Dermis blood vessel endothelial cell (primary cell): Measurements from ENCODE around the gene KIAA0825. TPM values are rescaled to one million over a fixed set of nuclear protein-coding genes. Genes with fewer than 3 reads are reported as not detected.

Experiments
- DNase-seq: peaks from one replicate; pipeline ENCODE4 v3.0.0; 2010
- total RNA-seq: library from RNA; depleted of rRNA; stranded (reverse); fragments of >200 nt; gene quantifications from 2 replicates; pipeline ENCODE4 v1.2.3, GENCODE V29; 2014

The KIAA0825 gene
- total RNA-seq, 1 donor from 2014 or later = 1.9 TPM

GRCh38 chr5:94501365-94501764, 117.0 kb downstream of the KIAA0825 start:
- DNase-seq = no peak

DNA sequence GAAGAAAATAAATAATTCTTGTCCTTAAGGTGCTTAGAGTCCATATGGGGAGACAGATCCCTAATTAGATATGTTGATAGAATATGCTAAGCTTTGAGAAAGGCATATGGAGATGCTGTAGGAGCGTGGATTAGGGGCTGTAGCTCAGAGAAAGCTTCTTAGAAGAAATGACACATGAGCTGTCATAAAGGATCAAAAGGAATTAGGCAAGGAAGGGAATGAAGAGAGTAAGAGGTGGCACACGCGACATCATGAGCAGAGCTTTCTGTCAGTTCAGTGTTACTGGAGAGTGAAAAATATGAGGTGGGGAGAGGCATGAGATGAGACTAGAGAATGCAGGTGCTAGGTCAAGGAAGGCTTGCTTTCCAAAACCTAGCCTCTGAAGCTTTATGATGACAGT, 118.6 kb downstream of the KIAA0825 start:
- no peak for DNase-seq

GRCh38 chr5:94498199-94498598, 120.2 kb downstream of the KIAA0825 start:
- no peak for DNase-seq

DNA sequence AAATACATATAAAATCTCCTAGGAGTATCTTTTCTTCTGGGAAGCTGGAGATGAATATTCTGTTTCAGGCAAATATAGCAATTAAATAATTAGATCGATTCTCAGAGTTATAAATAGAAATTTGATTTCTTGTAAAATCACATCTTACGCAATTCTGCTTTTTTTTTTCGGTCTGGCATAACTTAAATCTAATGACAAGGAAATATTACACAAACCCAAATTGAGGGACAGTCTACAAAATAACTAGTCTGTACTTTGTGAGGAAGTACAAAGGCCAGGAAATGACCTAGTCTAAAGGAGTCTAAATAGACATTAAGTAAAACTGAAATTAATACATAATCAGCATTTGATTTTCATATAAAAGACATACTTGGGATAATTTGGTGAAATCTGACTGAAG, 133.3 kb downstream of the KIAA0825 start:
- no peak for DNase-seq

DNA sequence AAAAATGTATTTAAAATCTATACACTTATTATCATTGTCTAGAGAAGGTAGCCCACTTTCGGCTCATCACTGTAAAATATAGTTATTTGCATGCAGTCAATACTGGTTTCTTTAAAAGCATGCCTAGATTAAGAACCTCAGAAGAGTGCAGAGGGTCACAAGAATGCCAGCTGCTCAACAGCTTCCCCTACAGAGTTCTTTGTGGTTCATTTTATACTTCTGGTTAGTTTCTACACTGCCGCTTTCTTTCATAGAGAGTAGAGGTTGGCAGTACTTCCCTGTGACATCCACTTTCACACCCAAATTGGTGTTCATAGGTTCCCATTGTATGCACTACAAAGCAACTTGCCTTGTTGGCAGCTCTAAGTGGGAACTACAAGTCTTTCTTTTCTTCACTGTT, 137.3 kb downstream of the KIAA0825 start:
- DNase-seq = no peak

GRCh38 chr5:94480486-94480885, 137.9 kb downstream of the KIAA0825 start:
- no peak for DNase-seq

- DNase-seq = no peak
Measured at GRCh38 chr5:94473936-94474335, 144.5 kb downstream of the KIAA0825 start.

GRCh38 chr5:94471521-94471920, 146.9 kb downstream of the KIAA0825 start:
- peak; percentile 18 for DNase-seq

DNA sequence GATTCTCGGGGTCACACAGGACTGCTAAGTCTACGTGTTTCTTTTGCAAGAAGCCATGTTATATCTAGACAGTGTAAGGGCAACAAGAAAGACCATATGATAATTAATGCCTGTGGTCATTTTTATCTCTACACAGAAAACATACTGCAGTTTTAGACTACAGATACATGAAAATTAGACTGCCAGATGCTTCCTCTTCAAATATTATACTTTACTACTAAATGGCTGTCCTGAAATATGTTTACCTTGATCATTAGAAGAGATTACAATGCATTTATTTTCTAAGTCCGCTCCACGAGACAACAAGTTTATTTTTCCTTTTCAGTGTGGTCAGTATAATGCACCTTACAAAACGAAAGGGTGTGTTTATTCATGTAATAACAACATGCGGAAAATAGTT, 147.6 kb downstream of the KIAA0825 start:
- no peak for DNase-seq

DNA sequence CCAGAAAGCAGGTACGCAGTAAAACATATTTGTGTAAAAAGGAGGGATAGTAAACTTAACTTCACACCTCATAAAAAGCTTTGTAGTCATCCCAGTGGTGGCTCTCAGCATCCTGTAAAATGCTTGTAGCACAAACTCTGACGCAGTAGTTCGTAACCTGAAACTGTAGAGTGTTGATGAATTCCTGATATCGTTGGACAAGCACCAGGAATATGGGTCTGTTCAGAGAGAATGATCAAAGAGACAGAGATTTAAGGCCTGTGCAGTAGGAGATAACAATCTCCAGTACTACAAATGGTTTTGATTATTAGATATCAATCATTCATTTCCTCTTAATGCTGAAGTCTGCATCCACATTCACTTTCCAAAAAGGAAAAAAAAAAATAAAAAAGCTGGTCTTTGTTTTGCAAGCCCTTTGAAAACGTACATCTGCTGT, 148.5 kb downstream of the KIAA0825 start:
- no peak for DNase-seq

DNA sequence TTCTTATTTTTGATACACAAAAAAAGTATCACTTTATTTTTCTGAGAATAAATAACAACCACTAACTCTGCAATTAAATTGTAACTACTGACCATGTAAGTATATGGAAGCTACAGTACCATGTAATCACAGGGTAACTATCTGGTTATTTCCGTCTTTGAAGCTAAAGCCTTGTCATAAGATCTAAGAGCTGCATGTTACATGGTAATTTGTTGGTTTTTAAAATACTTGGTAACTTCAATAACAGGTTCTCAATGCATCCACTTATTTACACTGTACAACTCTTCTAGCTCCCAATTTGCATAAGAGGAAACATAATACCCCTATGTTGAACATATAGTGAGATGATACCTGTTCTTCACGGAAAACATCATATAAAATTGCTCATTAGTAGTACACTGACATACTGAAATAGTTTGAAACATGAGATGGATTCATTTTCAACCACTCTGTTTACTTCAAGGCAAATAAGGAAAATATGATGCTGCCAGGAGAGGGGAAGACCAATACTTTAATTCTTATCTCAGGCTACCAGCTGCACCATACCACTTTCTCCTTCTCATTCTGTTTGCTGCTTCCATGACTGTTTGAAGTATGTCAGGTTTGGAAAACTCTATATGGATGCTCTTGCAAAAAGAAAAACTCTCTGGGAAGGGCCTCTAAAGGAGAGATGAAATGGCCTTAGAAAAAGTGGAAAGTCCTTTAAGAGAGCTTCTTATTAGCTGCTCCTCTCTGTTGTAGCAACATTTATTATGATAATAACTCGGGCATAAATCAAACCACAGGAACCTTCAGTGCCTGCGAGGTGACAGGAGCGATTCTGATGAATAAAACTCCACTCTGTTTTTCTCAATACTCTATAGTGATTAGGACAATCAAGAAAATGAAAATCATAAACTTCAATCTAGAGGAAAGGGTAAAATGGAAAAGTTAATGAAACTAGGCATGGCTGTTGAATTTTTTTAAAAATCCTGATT, 150.2 kb downstream of the KIAA0825 start:
- no peak for DNase-seq

DNA sequence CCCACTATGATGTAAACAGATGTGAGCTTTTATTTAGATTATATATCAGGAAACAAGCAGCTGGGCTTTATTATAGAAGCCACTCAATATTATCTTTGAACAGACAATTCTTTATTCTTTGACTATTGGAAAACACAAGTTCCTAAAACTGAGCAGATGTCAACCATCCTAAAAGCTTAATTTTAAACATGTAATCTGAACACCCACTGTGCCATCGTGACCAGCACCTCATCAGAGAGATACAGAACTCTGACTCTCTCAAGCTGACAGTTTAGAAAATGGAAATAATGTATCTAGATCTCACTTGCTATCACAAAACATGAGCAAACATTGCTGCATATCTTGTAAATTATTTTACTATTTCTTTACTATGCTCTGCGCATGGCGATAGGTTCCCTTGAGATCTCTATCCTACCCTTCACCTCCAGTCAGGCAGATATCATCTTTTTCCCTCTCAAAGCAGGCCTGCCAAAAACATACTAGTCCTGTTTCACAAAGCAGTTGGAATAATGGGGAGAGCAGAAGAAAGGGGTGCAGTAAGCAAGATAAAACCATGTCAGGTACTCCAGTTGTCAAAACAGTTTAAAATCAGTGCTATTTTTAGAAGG, 151.0 kb downstream of the KIAA0825 start:
- DNase-seq = no peak

- DNase-seq = no peak
Measured at GRCh38 chr5:94463739-94464138, 154.7 kb downstream of the KIAA0825 start.

DNA sequence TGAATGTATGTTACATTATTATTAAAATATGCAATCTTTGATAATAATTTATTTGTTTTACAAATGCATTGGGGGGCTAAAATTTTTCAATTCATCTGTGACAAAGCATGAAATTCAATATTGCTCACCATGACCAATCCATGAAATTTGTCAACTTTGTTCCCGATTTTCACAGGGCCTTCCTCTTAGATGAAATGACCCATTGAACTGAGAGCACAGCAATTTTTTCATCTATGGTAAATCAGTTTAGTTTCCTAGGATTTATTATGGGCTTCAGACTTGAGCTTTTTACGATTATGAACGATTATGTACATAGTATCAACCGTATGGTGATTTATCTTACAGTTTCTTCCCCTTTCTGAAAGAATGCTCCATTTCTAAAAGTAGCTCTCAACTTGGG, 157.3 kb downstream of the KIAA0825 start:
- DNase-seq = no peak

GRCh38 chr5:94459915-94460314, 158.5 kb downstream of the KIAA0825 start:
- DNase-seq = no peak

GRCh38 chr5:94457788-94458187, 160.6 kb downstream of the KIAA0825 start:
- DNase-seq = no peak

- DNase-seq = no peak
Measured at GRCh38 chr5:94445726-94446125, 172.7 kb downstream of the KIAA0825 start.

- DNase-seq = no peak
Measured at GRCh38 chr5:94442991-94443390, 175.4 kb downstream of the KIAA0825 start.

- DNase-seq = no peak
Measured at GRCh38 chr5:94442076-94442475, 176.3 kb downstream of the KIAA0825 start.

- DNase-seq = no peak
Measured at GRCh38 chr5:94440015-94440414, 178.4 kb downstream of the KIAA0825 start.

DNA sequence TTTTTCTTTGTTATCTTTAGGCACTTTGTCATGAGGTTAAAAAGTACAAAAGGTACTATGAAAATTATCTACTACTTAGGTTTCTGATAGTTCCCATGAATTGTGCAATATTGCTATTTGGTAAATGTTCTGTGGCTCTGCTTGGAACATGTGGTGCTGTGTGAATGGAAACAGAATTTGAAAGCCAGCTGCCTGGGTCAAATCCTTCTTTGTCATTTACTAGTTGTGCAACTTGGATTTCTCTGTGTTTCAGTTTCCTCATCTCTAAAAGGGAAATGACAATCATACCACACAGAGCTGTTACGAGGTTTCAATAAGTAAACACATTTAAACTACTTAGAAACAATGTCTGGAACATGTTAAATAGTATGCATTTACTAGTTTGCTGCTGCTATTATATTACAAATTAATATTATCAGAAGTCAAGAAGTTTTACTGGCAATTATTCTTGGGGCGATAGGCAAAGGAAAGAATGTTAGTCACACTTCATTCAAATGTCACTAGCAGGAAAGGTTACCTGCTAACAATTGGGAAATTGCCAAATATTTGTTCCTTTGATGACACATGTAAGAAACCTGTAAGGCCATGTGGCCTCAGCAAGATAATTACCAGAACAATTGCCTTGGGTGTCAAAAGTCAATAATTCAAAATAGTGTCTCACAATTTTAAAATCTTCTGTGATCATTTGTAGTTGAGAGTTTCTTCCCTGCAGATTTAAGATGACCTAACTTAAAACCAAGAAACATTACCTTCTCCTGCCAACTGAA, 184.8 kb downstream of the KIAA0825 start:
- peak; percentile 61 for DNase-seq

DNA sequence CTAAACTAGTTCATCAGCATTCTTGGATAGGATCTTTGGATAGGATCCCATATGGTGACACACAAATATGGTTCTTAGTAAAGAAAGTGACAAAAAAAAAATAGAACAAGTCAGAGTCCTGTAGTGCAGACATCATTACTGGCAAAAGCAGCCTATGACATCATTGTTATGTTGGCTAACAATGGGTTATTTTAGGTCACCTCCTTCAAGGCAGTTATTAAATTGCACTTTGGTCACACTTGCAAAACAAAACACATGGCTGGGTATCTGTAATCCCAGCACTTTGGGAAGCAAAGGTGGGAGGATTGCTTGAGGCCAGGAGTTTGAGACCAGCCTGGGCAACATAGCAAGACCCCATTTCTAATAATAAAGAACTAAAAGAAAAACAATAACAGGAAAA, 185.9 kb downstream of the KIAA0825 start:
- peak; percentile 37 for DNase-seq

DNA sequence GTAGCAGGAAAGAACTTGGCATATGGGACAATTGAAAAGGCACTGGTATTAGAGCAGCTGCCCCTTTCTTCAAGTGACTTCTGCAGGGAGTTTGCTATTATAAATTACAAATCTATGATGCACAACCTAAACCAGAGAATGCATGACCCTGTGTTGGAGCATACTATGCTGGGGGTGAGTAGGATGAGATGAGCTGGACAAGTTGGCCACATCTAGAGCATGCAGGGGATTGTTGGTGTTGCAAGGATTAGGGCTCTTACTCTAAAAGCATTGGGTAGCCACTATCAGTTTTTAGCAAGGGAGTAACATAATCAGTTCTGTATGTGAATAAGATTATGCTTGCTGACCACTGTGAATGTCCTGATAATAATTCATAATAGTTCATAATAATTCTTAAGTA, 186.7 kb downstream of the KIAA0825 start:
- DNase-seq = no peak
